Osteoblast (primary cell): ENCODE results near the gene DGKB. TPM values are rescaled to one million over a fixed set of nuclear protein-coding genes. Genes with fewer than 3 reads are reported as not detected.

Source experiments
- DNase-seq: peaks from one replicate; pipeline ENCODE4 v3.0.0; 2011; ENCODE audit warnings: low spot score, mixed read lengths; ENCODE audit not compliant: insufficient read length; ENCODE audit errors: missing footprints
- H2AFZ ChIP-seq: 2 replicates; pipeline ENCODE4 v1.6.0; 2011; ENCODE audit warnings: mild to moderate bottlenecking, low read length
- H3K27ac ChIP-seq: 2 replicates; pipeline ENCODE4 v1.5.1; 2011; ENCODE audit warnings: mild to moderate bottlenecking, low read depth, low read length, moderate library complexity
- H3K27me3 ChIP-seq: 2 replicates; pipeline ENCODE4 v1.6.0; 2012; ENCODE audit warnings: mild to moderate bottlenecking, control low read depth, inconsistent platforms, low read length, moderate library complexity; ENCODE audit not compliant: insufficient read depth
- H3K36me3 ChIP-seq: 2 replicates; pipeline ENCODE4 v1.5.1; 2011; ENCODE audit warnings: mild to moderate bottlenecking, low read length, control low read depth, moderate library complexity; ENCODE audit not compliant: insufficient read depth
- H3K4me1 ChIP-seq: 2 replicates; pipeline ENCODE4 v1.5.1; 2011; ENCODE audit warnings: mild to moderate bottlenecking, low read length, control low read depth, moderate library complexity; ENCODE audit not compliant: insufficient read depth
- H3K4me2 ChIP-seq: 2 replicates; pipeline ENCODE4 v1.6.0; 2011; ENCODE audit warnings: mild to moderate bottlenecking, low read length; ENCODE audit not compliant: insufficient read depth
- H3K4me3 ChIP-seq: fragments of 200-600 bp; sonication (generic); 3 replicates; pipeline ENCODE4 v1.5.1; 2012; ENCODE audit warnings: mild to moderate bottlenecking, low read length, inconsistent platforms; ENCODE audit not compliant: insufficient read depth
- H3K79me2 ChIP-seq: 2 replicates; pipeline ENCODE4 v1.6.0; 2012; ENCODE audit warnings: mild to moderate bottlenecking, low read length, control low read depth, inconsistent platforms; ENCODE audit not compliant: insufficient read depth
- H3K9me3 ChIP-seq: 2 replicates; pipeline ENCODE4 v1.5.1; 2011; ENCODE audit warnings: low read depth, low read length, control low read depth
- H4K20me1 ChIP-seq: 2 replicates; pipeline ENCODE4 v1.6.0; 2012; ENCODE audit warnings: mild to moderate bottlenecking, low read length, control low read depth; ENCODE audit not compliant: insufficient read depth
- total RNA-seq: library from RNA; depleted of rRNA; stranded (reverse); fragments of >200 nt; gene quantifications from 2 replicates; pipeline ENCODE4 v1.2.3, GENCODE V29; 2012
- TF ChIP-seq, protein P1 (sequence below): IDR thresholded peaks from 2 replicates; pipeline ENCODE4 v1.5.1; 2011; ENCODE audit warnings: mild to moderate bottlenecking, low read depth, low read length, moderate library complexity; ENCODE audit errors: extremely low read depth

Gene DGKB
- total RNA-seq, 1 donor, result 1.1 TPM

DNA sequence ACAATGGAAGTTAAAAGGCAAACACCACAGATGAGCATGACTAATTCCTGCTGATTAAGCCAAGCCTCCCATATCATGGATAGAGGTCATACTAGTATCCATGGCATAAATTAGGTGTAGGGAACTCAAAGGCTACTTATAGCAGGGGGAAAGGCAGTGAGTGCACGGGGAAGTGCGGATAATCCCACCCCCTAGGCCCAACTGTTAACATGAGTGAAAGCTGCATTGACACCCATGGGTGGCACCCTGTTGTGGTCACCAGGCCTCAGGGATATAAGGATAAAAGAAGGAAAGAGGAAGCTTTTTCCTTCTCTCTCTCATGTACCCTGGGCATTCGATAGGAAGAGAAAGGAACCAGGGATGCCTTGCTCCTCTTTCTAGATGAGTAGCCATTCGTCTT lies 161.9 kb downstream of the DGKB start:
- TF ChIP-seq, protein P1, sequence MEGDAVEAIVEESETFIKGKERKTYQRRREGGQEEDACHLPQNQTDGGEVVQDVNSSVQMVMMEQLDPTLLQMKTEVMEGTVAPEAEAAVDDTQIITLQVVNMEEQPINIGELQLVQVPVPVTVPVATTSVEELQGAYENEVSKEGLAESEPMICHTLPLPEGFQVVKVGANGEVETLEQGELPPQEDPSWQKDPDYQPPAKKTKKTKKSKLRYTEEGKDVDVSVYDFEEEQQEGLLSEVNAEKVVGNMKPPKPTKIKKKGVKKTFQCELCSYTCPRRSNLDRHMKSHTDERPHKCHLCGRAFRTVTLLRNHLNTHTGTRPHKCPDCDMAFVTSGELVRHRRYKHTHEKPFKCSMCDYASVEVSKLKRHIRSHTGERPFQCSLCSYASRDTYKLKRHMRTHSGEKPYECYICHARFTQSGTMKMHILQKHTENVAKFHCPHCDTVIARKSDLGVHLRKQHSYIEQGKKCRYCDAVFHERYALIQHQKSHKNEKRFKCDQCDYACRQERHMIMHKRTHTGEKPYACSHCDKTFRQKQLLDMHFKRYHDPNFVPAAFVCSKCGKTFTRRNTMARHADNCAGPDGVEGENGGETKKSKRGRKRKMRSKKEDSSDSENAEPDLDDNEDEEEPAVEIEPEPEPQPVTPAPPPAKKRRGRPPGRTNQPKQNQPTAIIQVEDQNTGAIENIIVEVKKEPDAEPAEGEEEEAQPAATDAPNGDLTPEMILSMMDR, result no peak

DNA sequence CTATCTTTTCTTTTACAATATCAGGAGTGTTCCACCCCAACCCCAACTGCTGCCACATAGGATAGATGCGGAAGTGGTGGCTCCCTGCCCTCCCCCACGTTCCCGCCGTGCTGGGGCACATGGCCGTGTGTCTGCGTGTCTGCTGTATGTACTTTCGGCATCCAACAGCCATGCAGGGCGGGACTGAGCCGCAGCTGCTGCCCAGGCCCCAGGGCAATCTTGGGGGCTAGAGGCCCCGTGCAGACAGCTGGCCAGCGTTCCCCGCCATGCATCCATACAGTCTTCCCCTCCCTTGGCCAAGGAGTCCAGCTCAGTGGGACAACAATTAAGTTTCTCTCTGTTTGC lies 162.7 kb downstream of the DGKB start:
- Histone ChIP-seq H3K36me3 (no peaks in the 10 kb centered on the region), H3K27ac (no peak overlapping the region), H3K27me3 (no peaks in the 10 kb centered on the region), H3K9me3 (peaks cover 3% of the 10 kb centered on the region), H4K20me1 (no peaks in the 10 kb centered on the region), H2AFZ (no peak overlapping the region), H3K4me1 (no peaks in the 10 kb centered on the region), H3K4me2 (no peak overlapping the region), H3K79me2 (no peaks in the 10 kb centered on the region), H3K4me3 (no peak overlapping the region)
- DNase-seq, result no peak
- TF ChIP-seq, protein P1, result no peak

More for the DNA sequence above, 161.9 kb downstream of the DGKB start:
- Histone ChIP-seq H3K9me3 (peaks cover 3% of the 10 kb centered on the region), H3K4me1 (no peaks in the 10 kb centered on the region), H3K4me3 (no peak overlapping the region), H3K27ac (no peak overlapping the region), H3K36me3 (no peaks in the 10 kb centered on the region), H2AFZ (no peak overlapping the region), H3K79me2 (no peaks in the 10 kb centered on the region), H4K20me1 (no peaks in the 10 kb centered on the region), H3K4me2 (no peak overlapping the region), H3K27me3 (no peaks in the 10 kb centered on the region)
- no peak for DNase-seq

DNA sequence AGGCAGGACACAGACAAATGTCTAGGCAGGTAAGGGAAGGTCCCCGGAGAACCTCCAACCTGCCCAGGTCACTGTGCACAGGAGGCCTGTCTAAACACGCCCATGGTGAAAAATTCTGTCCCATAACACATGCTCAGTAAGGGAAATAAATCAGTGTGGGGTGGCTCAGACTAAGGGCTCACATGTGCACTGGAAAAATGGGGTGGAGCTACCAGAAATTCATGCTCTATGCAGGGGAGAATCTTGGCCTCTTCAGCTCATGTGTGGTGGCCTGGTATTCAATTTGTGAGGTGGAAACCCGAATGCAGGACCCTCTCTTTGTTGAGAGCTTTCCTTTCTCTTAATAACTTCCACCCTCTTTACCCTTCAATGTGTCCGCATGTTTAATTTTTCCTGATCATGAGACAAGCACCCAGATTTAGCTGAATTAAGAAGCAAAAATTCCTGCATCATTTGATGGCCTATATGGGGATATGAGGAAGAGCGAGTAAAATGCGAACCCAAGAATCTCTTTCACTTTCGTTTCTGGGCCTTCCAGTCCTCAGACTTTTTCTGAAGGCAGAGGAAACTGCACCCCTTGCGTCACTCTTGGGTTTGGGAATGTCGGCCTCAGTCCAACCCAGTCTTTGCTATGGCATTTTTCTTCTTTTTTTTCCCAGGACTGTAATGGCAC lies 163.2 kb downstream of the DGKB start:
- H3K36me3 ChIP-seq, result no peaks in the 10 kb centered on the region
- peaks cover 3% of the 10 kb centered on the region for H3K9me3 ChIP-seq
- no peaks in the 10 kb centered on the region for H3K4me1 ChIP-seq
- TF ChIP-seq, protein P1, result no peak
- H4K20me1 ChIP-seq, result no peaks in the 10 kb centered on the region
- H3K27me3 ChIP-seq, result no peaks in the 10 kb centered on the region
- H3K4me2 ChIP-seq, result no peak overlapping the region
- no peak overlapping the region for H2AFZ ChIP-seq
- no peaks in the 10 kb centered on the region for H3K79me2 ChIP-seq
- peak; percentile 5 for DNase-seq
- H3K4me3 ChIP-seq, result no peak overlapping the region
- no peak overlapping the region for H3K27ac ChIP-seq

DNA sequence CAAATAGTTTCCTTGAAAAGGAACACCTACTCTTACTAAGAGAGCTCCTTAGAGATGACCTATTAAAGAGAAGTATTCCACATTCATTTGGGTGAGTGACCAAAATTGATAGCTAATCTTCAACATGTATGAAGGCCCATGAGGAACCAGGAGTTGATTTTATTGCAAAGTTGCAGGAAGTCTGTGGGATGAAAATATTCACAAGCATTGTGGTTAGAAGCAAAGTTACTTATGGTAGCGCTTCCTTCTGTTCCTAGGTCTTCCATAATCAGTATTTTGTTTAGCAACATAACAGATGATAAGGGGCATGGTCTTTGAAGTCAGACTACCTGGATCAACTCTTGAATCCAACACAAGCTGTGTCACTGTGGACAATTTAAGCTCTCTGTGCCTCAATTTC lies 164.5 kb downstream of the DGKB start:
- H3K4me1 ChIP-seq, result no peaks in the 10 kb centered on the region
- TF ChIP-seq, protein P1, result no peak
- peaks cover 3% of the 10 kb centered on the region for H3K9me3 ChIP-seq
- no peaks in the 10 kb centered on the region for H3K79me2 ChIP-seq
- H3K4me3 ChIP-seq, result no peak overlapping the region
- no peak overlapping the region for H2AFZ ChIP-seq
- H3K27me3 ChIP-seq, result no peaks in the 10 kb centered on the region
- no peak overlapping the region for H3K27ac ChIP-seq
- DNase-seq, result no peak
- no peak overlapping the region for H3K4me2 ChIP-seq
- H4K20me1 ChIP-seq, result no peaks in the 10 kb centered on the region
- H3K36me3 ChIP-seq, result no peaks in the 10 kb centered on the region
